HepG2 (cell line): ENCODE measurements around the gene VARS2. TPM values are rescaled to one million over a fixed set of nuclear protein-coding genes. Genes with fewer than 3 reads are reported as not detected.

ENCODE experiments used
- ATAC-seq: fragments of 200-7000 bp; cut with Tn5 transposase; 3 replicates; pipeline ENCODE4 v1.9.1; 2020; ENCODE audit warnings: mild to moderate bottlenecking, moderate library complexity
- BruUV-seq: library from RNA; stranded (reverse); fragments of 400-500 nt; replicated peaks from 2 replicates; lab custom pipeline; 2021; lab: Mats Ljungman, UMichigan
- CTCF ChIA-PET: fragments of 300-600 bp; formaldehyde crosslinking; extraction: SDS; loops from one replicate; lab custom pipeline; 2021; ENCODE audit warnings: low total read pairs, inconsistent platforms, low intra/inter-chr PET ratio; lab: Yijun Ruan, JAX
- POLR2A ChIA-PET: fragments of 350-600 bp; sonication (Branson Sonifier 250); formaldehyde crosslinking; loops from one replicate; lab custom pipeline; 2020; ENCODE audit warnings: antibody characterized with exemption, inconsistent platforms; lab: Yijun Ruan, JAX
- DNase-seq: peaks from one replicate; pipeline ENCODE4 v3.0.0-alpha.2; 2015; ENCODE audit warnings: low spot score
- FAIRE-seq: peaks from 3 replicates; lab custom pipeline; 2011; peaks lifted over from hg19 to GRCh38; lab: Jason Lieb, UNC
- H2AFZ ChIP-seq: one replicate; pipeline ENCODE4 v1.6.1; 2011; ENCODE audit warnings: low read length, inconsistent platforms
- H3K27ac ChIP-seq: fragments of 300-600 bp; 3 replicates; pipeline ENCODE4 v1.8.0; 2011; ENCODE audit warnings: mixed run types, mild to moderate bottlenecking, mixed read lengths, low read length, inconsistent platforms; ENCODE audit not compliant: insufficient read depth; ENCODE audit errors: extremely low read length
- H3K27me3 ChIP-seq, 2 experiments: fragments of 200-600 bp in 1 of 2; 2 replicates in 1 of 2; 3 replicates in 1 of 2; pipeline versions ENCODE4 v1.6.0 to v1.8.0; 2011; ENCODE audit warnings: low read length in 2 of 2, mild to moderate bottlenecking in 2 of 2, moderate library complexity in 2 of 2, inconsistent platforms in 1 of 2; ENCODE audit not compliant: insufficient read depth in 2 of 2, control insufficient read depth in 1 of 2
- H3K36me3 ChIP-seq, 2 experiments: fragments of 200-600 bp in 1 of 2; replicated peaks in 1 of 2; 2 replicates in 1 of 2; 3 replicates in 1 of 2; pipeline versions ENCODE4 v1.5.1 to v1.8.0; 2011; ENCODE audit warnings: low read length in 2 of 2, inconsistent platforms in 1 of 2; ENCODE audit not compliant: insufficient read depth in 2 of 2, control insufficient read depth in 1 of 2
- H3K4me1 ChIP-seq: 2 replicates; pipeline ENCODE4 v1.5.1; 2012; ENCODE audit warnings: low read length, inconsistent platforms; ENCODE audit not compliant: insufficient read depth
- H3K4me2 ChIP-seq: 2 replicates; pipeline ENCODE4 v1.6.0; 2011; ENCODE audit warnings: low read depth, low read length, inconsistent platforms
- H3K4me3 ChIP-seq, 3 experiments: fragments of 200-600 bp in 1 of 3; sonication (generic), shearing (Covaris generic) in 1 of 3; replicated peaks in 1 of 3; 2 replicates each; pipeline ENCODE4 v1.5.1; 2011 to 2016; ENCODE audit warnings: low read length in 3 of 3, inconsistent platforms in 2 of 3, low read depth in 2 of 3, mild to moderate bottlenecking in 2 of 3, control low read depth in 1 of 3, mixed read lengths in 1 of 3; ENCODE audit not compliant: insufficient read depth in 1 of 3
- H3K79me2 ChIP-seq: one replicate; pipeline ENCODE4 v1.6.1; 2011; ENCODE audit warnings: low read length, inconsistent platforms; ENCODE audit not compliant: insufficient read depth
- H3K9ac ChIP-seq: 2 replicates; pipeline ENCODE4 v1.6.0; 2011; ENCODE audit warnings: mild to moderate bottlenecking, low read depth, low read length, inconsistent platforms; ENCODE audit not compliant: insufficient read depth
- H3K9me3 ChIP-seq: 2 replicates; pipeline ENCODE4 v1.5.1; 2012; ENCODE audit warnings: mild to moderate bottlenecking, low read length
- H4K20me1 ChIP-seq: 2 replicates; pipeline ENCODE4 v1.6.0; 2011; ENCODE audit warnings: inconsistent platforms, mild to moderate bottlenecking, low read length, moderate library complexity; ENCODE audit not compliant: insufficient read depth
- DNMT3B ChIP-seq: conservative IDR thresholded peaks from 2 replicates; pipeline ENCODE4 v1.6.1; 2016; ENCODE audit warnings: missing biosample characterization, control low read depth
- HDAC2 ChIP-seq: sonication (generic); formaldehyde crosslinking; IDR thresholded peaks from 2 replicates; pipeline ENCODE4 v1.4.0; 2020; ENCODE audit warnings: missing genetic modification reagents
- KAT8 ChIP-seq: IDR thresholded peaks from 2 replicates; pipeline ENCODE4 v1.6.1; 2016; ENCODE audit warnings: missing genetic modification reagents, missing compliant biosample characterization
- NBN ChIP-seq: fragments of 450-650 bp; conservative IDR thresholded peaks from 2 replicates; pipeline ENCODE4 v1.6.1; 2017
- NPAS2 ChIP-seq: sonication (generic); formaldehyde crosslinking; IDR thresholded peaks from 2 replicates; pipeline ENCODE4 v1.8.0; 2022; ENCODE audit warnings: mild to moderate bottlenecking, missing genetic modification reagents, borderline replicate concordance
- SIN3A ChIP-seq: IDR thresholded peaks from 2 replicates; pipeline ENCODE4 v1.6.1; 2011; ENCODE audit warnings: low read depth, mild to moderate bottlenecking, control low read depth, low read length, borderline replicate concordance
- TCF7 ChIP-seq: sonication (generic); IDR thresholded peaks from 2 replicates; pipeline ENCODE4 v1.6.1; 2016; ENCODE audit warnings: antibody characterized with exemption, low read depth
- THYN1 ChIP-seq: sonication (generic); formaldehyde crosslinking; IDR thresholded peaks from 2 replicates; pipeline ENCODE4 v1.8.1; 2023; ENCODE audit warnings: low read depth, mild to moderate bottlenecking, moderate library complexity, missing genetic modification reagents, borderline replicate concordance
- ZNF33A ChIP-seq: sonication (generic); formaldehyde crosslinking; IDR thresholded peaks from 2 replicates; pipeline ENCODE4 v1.5.1; 2020; ENCODE audit warnings: missing genetic modification reagents, mild to moderate bottlenecking, moderate library complexity, borderline replicate concordance
- ZNF703 ChIP-seq: sonication (generic); formaldehyde crosslinking; IDR thresholded peaks from 2 replicates; pipeline ENCODE4 v1.5.1; 2020; ENCODE audit warnings: missing genetic modification reagents, mild to moderate bottlenecking, moderate library complexity, borderline replicate concordance
- WGBS: methylation state at CpG from one replicate; pipeline ENCODE4 v1.1.6; 2017; ENCODE audit warnings: low lambda C conversion rate; 5-methylcytosine and 5-hydroxymethylcytosine counted together
- in situ Hi-C: cut with HindIII; loops from 2 replicates; pipeline ENCODE4 v1.10.0; 2017; ENCODE audit warnings: low pct_unique_long_range_greater_than_20kb; ENCODE audit not compliant: extremely low pct_ligation_motif_present
- intact Hi-C: fragments of 100-400 bp; cut with micrococcal nuclease; formaldehyde crosslinking; loops from one replicate; pipeline ENCODE4 v1.10.0; 2022; ENCODE audit not compliant: unreplicated experiment
- polyA plus RNA-seq, 8 experiments: library from polyadenylated mRNA; depleted of rRNA in 3 of 8; stranded (reverse) in 7 of 8; unstranded in 1 of 8; fragments of >200 nt; fragmentation: Illumina TruSeq in 4 of 8; extraction: Trizol in 4 of 8; gene quantifications; 2 replicates each; pipeline versions ENCODE4 v1.2.1 to v1.2.3, GENCODE V29; 2011 to 2016; ENCODE audit warnings: low read depth in 4 of 8, missing spikeins in 1 of 8, mixed read lengths in 1 of 8; ENCODE audit not compliant: insufficient read depth in 1 of 8
- total RNA-seq, 5 experiments: library from RNA; depleted of rRNA; stranded (reverse); fragments of >200 nt; fragmentation: Illumina TruSeq; extraction: Trizol; gene quantifications; 2 replicates each; pipeline ENCODE4 v1.2.3, GENCODE V29; 2016; ENCODE audit warnings: low read depth in 1 of 5
- TF ChIP-seq, protein P1 (sequence below): IDR thresholded peaks from 2 replicates; pipeline ENCODE4 v1.6.1; 2016; ENCODE audit warnings: low read depth
- TF ChIP-seq, protein P2 (sequence below): sonication (generic); formaldehyde crosslinking; IDR thresholded peaks from 2 replicates; pipeline ENCODE4 v1.4.0; 2020; ENCODE audit warnings: missing genetic modification reagents

VARS2 gene
- total and polyA plus RNA-seq, 2 of the 13 experiments (the other 11 are each of a cell fraction or from before 2014, with no cell fraction given): 61.8 to 71.8 TPM

DNA sequence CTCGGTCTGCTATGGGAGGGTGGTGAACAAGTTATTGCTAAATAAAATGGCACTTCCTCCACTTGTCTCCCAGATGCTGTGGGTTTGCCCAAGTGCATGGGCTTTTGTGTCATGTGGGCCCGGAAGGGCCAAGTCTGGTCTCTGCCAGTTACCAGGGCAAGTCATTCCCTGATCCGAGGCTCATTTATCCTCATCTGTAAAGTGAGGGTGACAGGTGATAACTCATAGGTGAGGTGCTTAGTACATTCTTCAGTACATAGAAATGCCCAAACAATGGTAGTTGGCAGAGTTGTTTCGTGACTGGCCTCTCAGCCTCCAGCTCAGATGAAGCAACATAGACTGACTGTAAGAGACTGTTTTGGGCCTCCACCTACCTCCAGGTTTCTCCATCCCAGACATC is 24.7 kb downstream of the VARS2 start:
- DNase-seq: no peak
- no peak overlapping the region for H3K4me2 ChIP-seq
- CTCF ChIA-PET: no interaction called here
- H3K9ac ChIP-seq: no peak overlapping the region
- intact Hi-C loops: no loop called here
- no peaks in the 10 kb centered on the region for H3K36me3 ChIP-seq
- TF ChIP-seq, protein P1, sequence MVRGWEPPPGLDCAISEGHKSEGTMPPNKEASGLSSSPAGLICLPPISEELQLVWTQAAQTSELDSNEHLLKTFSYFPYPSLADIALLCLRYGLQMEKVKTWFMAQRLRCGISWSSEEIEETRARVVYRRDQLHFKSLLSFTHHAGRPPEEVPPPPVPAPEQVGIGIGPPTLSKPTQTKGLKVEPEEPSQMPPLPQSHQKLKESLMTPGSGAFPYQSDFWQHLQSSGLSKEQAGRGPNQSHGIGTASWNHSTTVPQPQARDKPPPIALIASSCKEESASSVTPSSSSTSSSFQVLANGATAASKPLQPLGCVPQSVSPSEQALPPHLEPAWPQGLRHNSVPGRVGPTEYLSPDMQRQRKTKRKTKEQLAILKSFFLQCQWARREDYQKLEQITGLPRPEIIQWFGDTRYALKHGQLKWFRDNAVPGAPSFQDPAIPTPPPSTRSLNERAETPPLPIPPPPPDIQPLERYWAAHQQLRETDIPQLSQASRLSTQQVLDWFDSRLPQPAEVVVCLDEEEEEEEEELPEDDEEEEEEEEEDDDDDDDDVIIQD (CRISPR knock-in tag): no peak
- TF ChIP-seq KAT8 (CRISPR knock-in tag) (no peak), ZNF33A (CRISPR knock-in tag) (no peak), ZNF703 (no peak), TCF7 (no peak), THYN1 (no peak), SIN3A (no peak), NPAS2 (CRISPR knock-in tag) (no peak), HDAC2 (CRISPR knock-in tag) (no peak), DNMT3B (CRISPR knock-in tag) (no peak), NBN (no peak)
- TF ChIP-seq, protein P2, sequence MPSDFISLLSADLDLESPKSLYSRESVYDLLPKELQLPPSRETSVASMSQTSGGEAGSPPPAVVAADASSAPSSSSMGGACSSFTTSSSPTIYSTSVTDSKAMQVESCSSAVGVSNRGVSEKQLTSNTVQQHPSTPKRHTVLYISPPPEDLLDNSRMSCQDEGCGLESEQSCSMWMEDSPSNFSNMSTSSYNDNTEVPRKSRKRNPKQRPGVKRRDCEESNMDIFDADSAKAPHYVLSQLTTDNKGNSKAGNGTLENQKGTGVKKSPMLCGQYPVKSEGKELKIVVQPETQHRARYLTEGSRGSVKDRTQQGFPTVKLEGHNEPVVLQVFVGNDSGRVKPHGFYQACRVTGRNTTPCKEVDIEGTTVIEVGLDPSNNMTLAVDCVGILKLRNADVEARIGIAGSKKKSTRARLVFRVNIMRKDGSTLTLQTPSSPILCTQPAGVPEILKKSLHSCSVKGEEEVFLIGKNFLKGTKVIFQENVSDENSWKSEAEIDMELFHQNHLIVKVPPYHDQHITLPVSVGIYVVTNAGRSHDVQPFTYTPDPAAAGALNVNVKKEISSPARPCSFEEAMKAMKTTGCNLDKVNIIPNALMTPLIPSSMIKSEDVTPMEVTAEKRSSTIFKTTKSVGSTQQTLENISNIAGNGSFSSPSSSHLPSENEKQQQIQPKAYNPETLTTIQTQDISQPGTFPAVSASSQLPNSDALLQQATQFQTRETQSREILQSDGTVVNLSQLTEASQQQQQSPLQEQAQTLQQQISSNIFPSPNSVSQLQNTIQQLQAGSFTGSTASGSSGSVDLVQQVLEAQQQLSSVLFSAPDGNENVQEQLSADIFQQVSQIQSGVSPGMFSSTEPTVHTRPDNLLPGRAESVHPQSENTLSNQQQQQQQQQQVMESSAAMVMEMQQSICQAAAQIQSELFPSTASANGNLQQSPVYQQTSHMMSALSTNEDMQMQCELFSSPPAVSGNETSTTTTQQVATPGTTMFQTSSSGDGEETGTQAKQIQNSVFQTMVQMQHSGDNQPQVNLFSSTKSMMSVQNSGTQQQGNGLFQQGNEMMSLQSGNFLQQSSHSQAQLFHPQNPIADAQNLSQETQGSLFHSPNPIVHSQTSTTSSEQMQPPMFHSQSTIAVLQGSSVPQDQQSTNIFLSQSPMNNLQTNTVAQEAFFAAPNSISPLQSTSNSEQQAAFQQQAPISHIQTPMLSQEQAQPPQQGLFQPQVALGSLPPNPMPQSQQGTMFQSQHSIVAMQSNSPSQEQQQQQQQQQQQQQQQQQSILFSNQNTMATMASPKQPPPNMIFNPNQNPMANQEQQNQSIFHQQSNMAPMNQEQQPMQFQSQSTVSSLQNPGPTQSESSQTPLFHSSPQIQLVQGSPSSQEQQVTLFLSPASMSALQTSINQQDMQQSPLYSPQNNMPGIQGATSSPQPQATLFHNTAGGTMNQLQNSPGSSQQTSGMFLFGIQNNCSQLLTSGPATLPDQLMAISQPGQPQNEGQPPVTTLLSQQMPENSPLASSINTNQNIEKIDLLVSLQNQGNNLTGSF (CRISPR knock-in tag): no peak
- no peaks in the 10 kb centered on the region for H3K79me2 ChIP-seq
- no peak overlapping the region for H3K4me3 ChIP-seq
- H3K27ac ChIP-seq: no peak overlapping the region
- FAIRE-seq: no peak
- no TSS peak for BruUV-seq
- peaks cover 3 to 38% of the 10 kb centered on the region in 2 experiments; a peak in 4 of 5 replicates for H3K27me3 ChIP-seq
- no peaks in the 10 kb centered on the region for H3K9me3 ChIP-seq
- no peak for ATAC-seq
- POLR2A ChIA-PET: no interaction called here
- in situ Hi-C loops: no loop called here
- no peaks in the 10 kb centered on the region for H4K20me1 ChIP-seq
- no peak overlapping the region for H2AFZ ChIP-seq
- H3K4me1 ChIP-seq: peaks cover 18% of the 10 kb centered on the region
- 11% methylated on average over 4 of the region's 4 CpGs for WGBS
